Epithelial cell of esophagus (primary cell): ENCODE data around the gene CAPG.
A peak's percentile ranks its signal among the peaks of the same experiment; 100 is the strongest.

ENCODE experiments used
- DNase-seq: peaks from one replicate; pipeline ENCODE4 v3.0.0; 2010; ENCODE audit warnings: low read depth
- H3K4me3 ChIP-seq: 2 replicates; pipeline ENCODE4 v1.5.1; 2011; ENCODE audit warnings: mild to moderate bottlenecking, low read length, control low read depth
- TF ChIP-seq, protein P1 (sequence below): IDR thresholded peaks from 2 replicates; pipeline ENCODE4 v1.5.1; 2011; ENCODE audit warnings: low read depth, mild to moderate bottlenecking, low read length, control low read depth, inconsistent platforms; ENCODE audit not compliant: insufficient read depth; ENCODE audit errors: missing control alignments

Gene CAPG

DNA sequence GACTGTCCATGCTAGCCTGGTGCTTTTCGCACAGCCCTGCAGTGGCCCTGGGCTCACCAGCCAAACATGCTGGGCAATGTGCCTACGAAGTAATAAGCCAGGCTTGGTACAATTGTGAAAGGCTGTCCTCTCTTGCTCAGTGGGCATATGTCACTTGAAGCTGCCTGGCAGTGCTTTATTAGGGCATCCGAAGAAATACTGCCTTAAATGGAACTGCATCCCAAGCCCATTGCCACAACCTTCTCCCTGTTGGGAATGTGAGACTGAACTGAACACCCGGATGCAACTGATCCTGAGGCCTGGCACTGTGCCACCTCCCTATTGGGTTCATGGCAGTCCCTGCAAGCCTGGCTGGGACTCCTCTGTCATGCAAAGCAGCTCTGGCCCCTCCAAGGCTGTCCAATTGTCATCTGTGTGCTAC, 15.9 kb downstream of the CAPG start:
- no peak for DNase-seq
- H3K4me3 ChIP-seq: no peak overlapping the region
- TF ChIP-seq, protein P1, sequence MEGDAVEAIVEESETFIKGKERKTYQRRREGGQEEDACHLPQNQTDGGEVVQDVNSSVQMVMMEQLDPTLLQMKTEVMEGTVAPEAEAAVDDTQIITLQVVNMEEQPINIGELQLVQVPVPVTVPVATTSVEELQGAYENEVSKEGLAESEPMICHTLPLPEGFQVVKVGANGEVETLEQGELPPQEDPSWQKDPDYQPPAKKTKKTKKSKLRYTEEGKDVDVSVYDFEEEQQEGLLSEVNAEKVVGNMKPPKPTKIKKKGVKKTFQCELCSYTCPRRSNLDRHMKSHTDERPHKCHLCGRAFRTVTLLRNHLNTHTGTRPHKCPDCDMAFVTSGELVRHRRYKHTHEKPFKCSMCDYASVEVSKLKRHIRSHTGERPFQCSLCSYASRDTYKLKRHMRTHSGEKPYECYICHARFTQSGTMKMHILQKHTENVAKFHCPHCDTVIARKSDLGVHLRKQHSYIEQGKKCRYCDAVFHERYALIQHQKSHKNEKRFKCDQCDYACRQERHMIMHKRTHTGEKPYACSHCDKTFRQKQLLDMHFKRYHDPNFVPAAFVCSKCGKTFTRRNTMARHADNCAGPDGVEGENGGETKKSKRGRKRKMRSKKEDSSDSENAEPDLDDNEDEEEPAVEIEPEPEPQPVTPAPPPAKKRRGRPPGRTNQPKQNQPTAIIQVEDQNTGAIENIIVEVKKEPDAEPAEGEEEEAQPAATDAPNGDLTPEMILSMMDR: no peak

DNA sequence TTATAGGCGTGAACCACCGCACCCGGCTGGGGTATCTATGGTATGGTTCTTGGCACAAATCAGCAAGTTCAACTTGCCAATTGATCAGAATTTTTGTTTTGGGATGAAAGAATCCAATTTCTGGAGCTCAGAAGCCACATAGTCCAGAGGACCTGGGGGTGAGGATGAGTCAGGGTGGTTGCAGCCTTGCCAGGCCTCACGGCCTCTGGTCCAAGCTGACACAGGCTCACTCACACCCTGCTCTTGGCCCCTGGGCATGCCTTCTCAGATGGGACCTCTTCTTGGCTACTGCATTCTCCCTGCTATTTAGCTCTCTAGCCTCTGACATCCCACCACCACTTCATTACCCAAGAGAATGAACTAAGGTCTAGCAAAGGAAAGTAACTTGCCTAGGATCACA, 16.3 kb downstream of the CAPG start:
- no peak for DNase-seq
- TF ChIP-seq, protein P1: no peak
- no peak overlapping the region for H3K4me3 ChIP-seq

DNA sequence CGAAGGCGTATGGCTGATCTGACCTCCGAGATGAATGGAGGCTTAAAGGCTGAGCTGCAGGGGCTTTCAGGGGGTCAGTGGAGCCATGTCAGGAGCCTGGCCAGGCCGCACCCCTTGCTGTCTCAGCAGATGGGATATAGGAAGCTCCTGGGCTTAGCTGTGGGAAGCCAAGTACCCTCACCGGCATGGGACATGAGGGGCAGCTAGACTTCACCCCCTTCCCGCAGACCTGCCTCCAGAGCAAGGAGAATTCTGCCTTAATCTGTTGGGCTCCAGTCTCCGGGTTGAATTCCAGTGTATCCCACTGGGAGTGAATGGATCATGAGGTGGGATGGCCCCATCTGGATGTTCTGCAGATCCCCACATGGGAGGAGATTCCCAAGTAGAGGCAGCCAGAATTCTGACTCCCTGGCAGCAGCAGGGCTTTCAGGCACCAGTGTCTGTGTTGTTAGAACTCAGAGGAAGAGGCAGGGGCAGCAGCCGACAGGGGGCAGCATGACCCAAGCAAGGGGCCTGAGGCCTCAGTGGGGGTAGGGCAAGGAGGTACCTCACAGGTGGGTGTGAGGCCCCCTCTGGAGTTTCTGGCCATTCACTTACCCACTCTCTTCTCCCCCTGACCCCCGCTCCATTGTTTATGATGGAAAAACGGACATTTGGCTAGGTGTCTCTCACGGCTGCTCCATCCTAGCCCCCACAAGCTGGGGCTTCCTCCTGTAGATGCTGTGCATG, 19.1 kb downstream of the CAPG start:
- DNase-seq: peak; percentile 60

DNA sequence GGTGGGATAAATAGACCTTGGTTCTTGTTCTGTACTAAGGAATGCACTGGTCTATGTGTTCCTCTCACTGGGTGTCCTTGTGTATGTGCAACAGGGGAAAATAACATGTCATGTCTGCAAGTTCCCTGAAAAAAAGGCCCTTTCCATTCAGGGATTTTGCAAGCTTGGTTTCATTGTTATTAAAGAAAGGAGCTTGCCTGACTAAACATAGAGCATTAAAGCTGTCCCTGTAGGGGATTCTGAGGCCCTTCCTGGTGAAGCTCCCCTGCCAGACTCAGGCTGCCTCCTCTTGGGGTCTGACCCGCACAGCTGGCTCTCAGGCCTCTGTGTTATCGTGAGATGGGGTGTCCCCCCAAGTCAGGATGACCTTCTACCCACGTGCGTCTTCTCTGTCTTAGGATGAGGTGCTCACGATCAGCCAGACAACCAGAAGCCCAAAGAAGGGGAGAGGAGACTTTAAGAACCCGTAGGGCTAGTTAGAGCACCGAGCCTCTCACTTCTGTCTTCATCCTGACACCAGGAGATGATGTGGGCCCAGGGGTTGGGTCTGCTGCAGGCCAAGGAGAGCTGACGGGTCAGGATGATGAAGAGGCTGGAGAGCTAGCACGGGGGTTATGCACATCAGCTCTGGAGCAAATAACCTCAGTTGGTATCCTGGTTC, 21.2 kb downstream of the CAPG start:
- TF ChIP-seq, protein P1: no peak
- DNase-seq: no peak
- H3K4me3 ChIP-seq: no peak overlapping the region

More for the DNA sequence above, 19.1 kb downstream of the CAPG start:
- TF ChIP-seq, protein P1: peak; percentile 71
- no peak overlapping the region for H3K4me3 ChIP-seq

DNA sequence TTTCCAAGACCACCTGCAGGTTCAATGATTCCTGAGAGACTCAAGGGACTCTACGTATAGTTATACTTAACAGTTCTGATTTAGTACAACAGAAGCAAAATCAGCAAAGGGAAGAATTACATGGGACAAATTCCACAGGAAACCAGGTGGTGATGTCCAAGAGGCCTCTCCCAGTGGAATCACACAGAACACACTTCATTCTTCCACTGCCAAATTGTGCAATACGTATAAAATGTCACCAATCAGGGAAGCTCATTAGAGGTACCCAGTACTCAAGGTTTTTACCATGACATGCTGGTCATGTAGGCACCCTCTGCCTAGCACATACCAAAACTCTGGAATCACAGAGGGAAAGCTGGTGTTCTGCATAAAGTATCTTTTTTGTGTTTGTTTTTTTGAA, 22.4 kb downstream of the CAPG start:
- no peak for DNase-seq
- no peak overlapping the region for H3K4me3 ChIP-seq
- TF ChIP-seq, protein P1: no peak

DNA sequence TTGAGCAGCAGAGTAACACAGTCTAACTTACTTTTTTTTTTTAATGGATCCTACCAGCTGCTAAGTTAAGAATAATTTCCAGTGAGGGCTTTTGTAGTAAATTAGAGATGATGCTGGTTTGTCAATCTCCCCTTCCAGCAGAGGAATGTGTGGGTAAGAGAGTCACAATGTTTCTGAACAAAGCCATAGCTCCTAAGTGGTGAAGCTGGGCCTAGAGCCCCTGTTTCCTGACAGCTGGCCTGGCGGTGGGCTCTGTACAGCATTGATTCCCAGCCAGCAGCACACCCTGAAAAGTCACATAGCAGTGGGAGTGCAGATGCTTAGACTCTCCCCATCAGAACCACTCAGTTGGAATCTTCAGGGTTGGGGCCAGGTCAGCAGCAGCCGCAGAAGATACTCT, 24.4 kb downstream of the CAPG start:
- TF ChIP-seq, protein P1: no peak
- DNase-seq: no peak
- H3K4me3 ChIP-seq: no peak overlapping the region
